ENCODE measurements around the gene ELN.

The ELN gene

GRCh38 chr7:74083117-74083876 is 55.3 kb downstream of the ELN start, which contains the start of gene LIMK1:
Gene LIMK1 (plus strand): TSS chr7:74083804. CDS start chr7:74083991, 187 bp downstream.
- Histone ChIP-seq H3K4me3 (peak within 1 kb of the TSS; percentile 76), H3K27ac (peak within 1 kb of the TSS; percentile 35 to 68)
- no peak for TF ChIP-seq CTCF (IDR thresholded peaks at IDR 0.05)
- DNase-seq (ENCODE audit: low spot score), result no peak

- no peak for DNase-seq (ENCODE audit: low spot score)
- Histone ChIP-seq H3K27ac (peak overlapping the region; percentile 35 to 68), H3K4me3 (peak overlapping the region; percentile 76)
- TF ChIP-seq CTCF (IDR thresholded peaks at IDR 0.05), result no peak
Measured at GRCh38 chr7:74083928-74084721, 56.2 kb downstream of the ELN start.

GRCh38 chr7:74084722-74085578 is 57.0 kb downstream of the ELN start:
- Histone ChIP-seq H3K4me3 (peak overlapping the region; percentile 76), H3K27ac (peak overlapping the region in 1 of 2 donors; percentile 68)
- TF ChIP-seq CTCF (IDR thresholded peaks at IDR 0.05), result no peak
- no peak for DNase-seq (ENCODE audit: low spot score)

GRCh38 chr7:74087791-74088453 is 59.9 kb downstream of the ELN start:
- DNase-seq (ENCODE audit: low spot score), result no peak

GRCh38 chr7:74092321-74092963 is 64.5 kb downstream of the ELN start:
- H3K4me3 ChIP-seq, result peak overlapping the region; percentile 86
- no peak for DNase-seq (ENCODE audit: low spot score)
- peak overlapping the region; percentile 25 to 87 for H3K27ac ChIP-seq
- no peak for TF ChIP-seq CTCF (IDR thresholded peaks at IDR 0.05)

More at GRCh38 chr7:74087791-74088453, 59.9 kb downstream of the ELN start:
- Histone ChIP-seq H3K4me3 (no peak overlapping the region), H3K27ac (no peak overlapping the region)
- TF ChIP-seq CTCF (IDR thresholded peaks at IDR 0.05), result no peak

GRCh38 chr7:74092964-74093471 is 65.0 kb downstream of the ELN start:
- no peak for DNase-seq (ENCODE audit: low spot score)
- H3K27ac ChIP-seq, result peak overlapping the region; percentile 66 to 87
- no peak for TF ChIP-seq CTCF (IDR thresholded peaks at IDR 0.05)
- peak overlapping the region; percentile 86 for H3K4me3 ChIP-seq
